Ishikawa (cell line): ENCODE measurements around the gene CHRNB1.

ENCODE experiments used
- CEBPB ChIP-seq: IDR thresholded peaks from 2 replicates; pipeline ENCODE4 v1.6.1; 2012
- CREB1 ChIP-seq: IDR thresholded peaks from 2 replicates; pipeline ENCODE4 v1.6.1; 2012; ENCODE audit warnings: low read depth
- EGR1 ChIP-seq: IDR thresholded peaks from 2 replicates; pipeline ENCODE4 v1.6.1; 2012
- EP300 ChIP-seq: IDR thresholded peaks from 2 replicates; pipeline ENCODE4 v1.6.1; 2012; ENCODE audit warnings: borderline replicate concordance
- FOXM1 ChIP-seq: IDR thresholded peaks from 2 replicates; pipeline ENCODE4 v1.6.1; 2012; ENCODE audit warnings: low read depth, borderline replicate concordance
- MAX ChIP-seq: IDR thresholded peaks from 2 replicates; pipeline ENCODE4 v1.6.1; 2012
- NFIC ChIP-seq: IDR thresholded peaks from 2 replicates; pipeline ENCODE4 v1.6.1; 2012
- RAD21 ChIP-seq: IDR thresholded peaks from 2 replicates; pipeline ENCODE4 v1.6.1; 2012; ENCODE audit warnings: low read depth
- REST ChIP-seq: IDR thresholded peaks from 2 replicates; pipeline ENCODE4 v1.6.1; 2012; ENCODE audit warnings: low read depth, mild to moderate bottlenecking
- TAF1 ChIP-seq: IDR thresholded peaks from 2 replicates; pipeline ENCODE4 v1.6.1; 2012; ENCODE audit warnings: low read depth, mild to moderate bottlenecking
- TCF12 ChIP-seq: IDR thresholded peaks from 2 replicates; pipeline ENCODE4 v1.6.1; 2012; ENCODE audit warnings: low read depth
- TEAD4 ChIP-seq: IDR thresholded peaks from 2 replicates; pipeline ENCODE4 v1.6.1; 2012
- USF1 ChIP-seq: IDR thresholded peaks from 2 replicates; pipeline ENCODE4 v1.6.1; 2012
- YY1 ChIP-seq: IDR thresholded peaks from 2 replicates; pipeline ENCODE4 v1.6.1; 2012; ENCODE audit warnings: low read depth
- ZBTB7A ChIP-seq: IDR thresholded peaks from 2 replicates; pipeline ENCODE4 v1.6.1; 2012; ENCODE audit warnings: low read depth

CHRNB1 gene

GRCh38 chr17:7409716-7410115, 35.1 kb upstream of the CHRNB1 start:
- TF ChIP-seq TCF12, result no peak
- TF ChIP-seq RAD21, result no peak
- no peak for TF ChIP-seq USF1
- TF ChIP-seq FOXM1, result no peak
- no peak for TF ChIP-seq REST
- no peak for TF ChIP-seq TEAD4
- no peak for TF ChIP-seq TAF1
- no peak for TF ChIP-seq EGR1
- TF ChIP-seq NFIC, result no peak
- no peak for TF ChIP-seq MAX
- TF ChIP-seq ZBTB7A, result no peak
- no peak for TF ChIP-seq CEBPB
- TF ChIP-seq YY1, result no peak
- TF ChIP-seq EP300, result no peak
- no peak for TF ChIP-seq CREB1

GRCh38 chr17:7410634-7411426, 34.0 kb upstream of the CHRNB1 start:
- TF ChIP-seq REST (no peak), RAD21 (no peak), ZBTB7A (no peak), TCF12 (no peak)

GRCh38 chr17:7411427-7411750, 33.5 kb upstream of the CHRNB1 start:
- TF ChIP-seq NFIC, result no peak
- TF ChIP-seq MAX, result no peak
- no peak for TF ChIP-seq YY1

- no peak for TF ChIP-seq ZBTB7A
- TF ChIP-seq REST, result no peak
- no peak for TF ChIP-seq TCF12
- no peak for TF ChIP-seq MAX
Measured at GRCh38 chr17:7413346-7413985, 31.4 kb upstream of the CHRNB1 start.

GRCh38 chr17:7414837-7415236, 30.0 kb upstream of the CHRNB1 start:
- TF ChIP-seq EGR1, result no peak
- TF ChIP-seq CEBPB, result no peak
- no peak for TF ChIP-seq FOXM1
- TF ChIP-seq TCF12, result no peak
- TF ChIP-seq EP300, result no peak
- TF ChIP-seq RAD21, result no peak
- no peak for TF ChIP-seq CREB1
- no peak for TF ChIP-seq YY1
- TF ChIP-seq TAF1, result no peak
